GM19438 (cell line): ENCODE data around the gene EGFL8.
A peak's percentile ranks its signal among the peaks of the same experiment; 100 is the strongest.
"Not testable (repeated sequence)": the region's sequence is repeated elsewhere in the genome, so short reads cannot be mapped to it uniquely, and the experiment has no call there.

Experiments used
- ATAC-seq: cut with Tn5 transposase; IDR thresholded peaks from one replicate; pipeline ENCODE4 v1.9.1; 2021; ENCODE audit warnings: low read depth; ENCODE audit not compliant: unreplicated experiment

EGFL8 gene

GRCh38 chr6:32164295-32164694 is at the start of gene EGFL8:
TSS of gene EGFL8 (plus strand) at chr6:32164595. CDS start at chr6:32166166, 1,571 bp downstream.
- ATAC-seq = no peak

GRCh38 chr6:32114796-32115195 is 49.6 kb upstream of the EGFL8 start:
- ATAC-seq = no peak

GRCh38 chr6:32115623-32116022 is 48.8 kb upstream of the EGFL8 start:
- no peak for ATAC-seq

- no peak for ATAC-seq
Measured at GRCh38 chr6:32116674-32117073, 47.7 kb upstream of the EGFL8 start.

GRCh38 chr6:32117461-32117860 is 46.9 kb upstream of the EGFL8 start:
- ATAC-seq = no peak

GRCh38 chr6:32118782-32119628 is 45.4 kb upstream of the EGFL8 start:
- no peak for ATAC-seq

GRCh38 chr6:32120573-32121059 is 43.8 kb upstream of the EGFL8 start:
- no peak for ATAC-seq

GRCh38 chr6:32123681-32124080 is 40.7 kb upstream of the EGFL8 start:
- no peak for ATAC-seq

- ATAC-seq = no peak
Measured at GRCh38 chr6:32126880-32127279, 37.5 kb upstream of the EGFL8 start.

GRCh38 chr6:32127409-32127716 is 37.0 kb upstream of the EGFL8 start:
- ATAC-seq = no peak

- ATAC-seq = peak; percentile 91
Measured at GRCh38 chr6:32127717-32128592, 36.4 kb upstream of the EGFL8 start, which contains the start of gene ATF6B. TSS of gene ATF6B (minus strand) at chr6:32128246. CDS start at chr6:32128207, 39 bp downstream.

GRCh38 chr6:32128751-32129296 is 35.6 kb upstream of the EGFL8 start:
- no peak for ATAC-seq

GRCh38 chr6:32129297-32130088 is 34.9 kb upstream of the EGFL8 start:
- no peak for ATAC-seq

- no peak for ATAC-seq
Measured at GRCh38 chr6:32131439-32131948, 32.9 kb upstream of the EGFL8 start.

- ATAC-seq = no peak
Measured at GRCh38 chr6:32132110-32132509, 32.3 kb upstream of the EGFL8 start.

GRCh38 chr6:32133786-32134185 is 30.6 kb upstream of the EGFL8 start:
- ATAC-seq = no peak

GRCh38 chr6:32137454-32137853 is 26.9 kb upstream of the EGFL8 start:
- ATAC-seq = no peak

GRCh38 chr6:32139590-32139989 is 24.8 kb upstream of the EGFL8 start:
- ATAC-seq = no peak

GRCh38 chr6:32140420-32141046 is 23.9 kb upstream of the EGFL8 start:
- no peak for ATAC-seq

- ATAC-seq = not testable (repeated sequence)
Measured at GRCh38 chr6:32144238-32144637, 20.2 kb upstream of the EGFL8 start.
